Uterus (tissue), 4 donors: Measurements from ENCODE around the gene UXT. TPM values are rescaled to one million over a fixed set of nuclear protein-coding genes. Genes with fewer than 3 reads are reported as not detected.
"Not testable (repeated sequence)": the region's sequence is repeated elsewhere in the genome, so short reads cannot be mapped to it uniquely, and the experiment has no call there.

Experiments
- DNase-seq, 2 donors: peaks; one replicate each; pipeline ENCODE4 v3.0.0-alpha.2; 2019 to 2020
- H3K27ac ChIP-seq, 2 donors: fragments of 200-600 bp; sonication (generic); 1 replicate in 1 of 2; 2 replicates in 1 of 2; pipeline ENCODE4 v1.5.1; 2016 to 2018
- H3K27me3 ChIP-seq, 2 donors: fragments of 200-600 bp; sonication (generic); one replicate each; pipeline ENCODE4 v1.5.1; 2018 to 2019; ENCODE audit warnings: control low read depth in 1 of 2
- H3K36me3 ChIP-seq, 2 donors: fragments of 200-600 bp; sonication (generic); one replicate each; pipeline ENCODE4 v1.5.1; 2019; ENCODE audit warnings: control low read depth in 1 of 2
- H3K4me1 ChIP-seq, 2 donors: fragments of 200-600 bp; sonication (generic); one replicate each; pipeline ENCODE4 v1.5.1; 2018 to 2019; ENCODE audit warnings: control low read depth in 1 of 2
- H3K4me3 ChIP-seq, 2 donors: fragments of 200-600 bp; sonication (generic); 1 replicate in 1 of 2; 2 replicates in 1 of 2; pipeline ENCODE4 v1.5.1; 2018 to 2019; ENCODE audit warnings: mild to moderate bottlenecking in 1 of 2
- H3K9me3 ChIP-seq, 2 donors: fragments of 200-600 bp; sonication (generic); one replicate each; pipeline ENCODE4 v1.5.1; 2019; ENCODE audit warnings: control low read depth in 1 of 2
- CTCF ChIP-seq, 4 experiments: fragments of 200-600 bp in 2 of 4; fragments of 450-650 bp in 2 of 4; sonication (generic) in 2 of 4; IDR thresholded peaks; one replicate each; pipeline ENCODE4 v1.5.1; 2016 to 2019; ENCODE audit warnings: antibody characterized with exemption in 4 of 4, mild to moderate bottlenecking in 2 of 4, moderate library complexity in 1 of 4
- POLR2A ChIP-seq, 2 donors: fragments of 450-650 bp; IDR thresholded peaks; one replicate each; pipeline ENCODE4 v1.6.1; 2016; ENCODE audit warnings: antibody characterized with exemption in 2 of 2, mild to moderate bottlenecking in 1 of 2, moderate library complexity in 1 of 2
- intact Hi-C: fragments of 100-400 bp; cut with DNase I; formaldehyde crosslinking; loops from one replicate; pipeline ENCODE4 v1.15.1; 2023; ENCODE audit warnings: low total_unique reads
- total RNA-seq, 4 donors: library from RNA; depleted of rRNA in 3 of 4; stranded (reverse); fragments of >200 nt in 3 of 4; gene quantifications; one replicate each; pipeline versions ENCODE4 v1.1.0 to v1.2.4, GENCODE V29; 2014 to 2023
- donor health status: DM: yes; HTN: yes; CAD: no.

Gene UXT
- total RNA-seq, 4 donors from 2014 or later: 58.2 to 900 (median 216) TPM

- H3K4me1 ChIP-seq: no peaks in the 10 kb centered on the region
- H3K27me3 ChIP-seq: no peaks in the 10 kb centered on the region
- H3K27ac ChIP-seq: no peak overlapping the region
- H3K4me3 ChIP-seq: no peak overlapping the region
- no peaks in the 10 kb centered on the region for H3K9me3 ChIP-seq
- intact Hi-C loops: no loop called here
- DNase-seq: no peak
- no peaks in the 10 kb centered on the region for H3K36me3 ChIP-seq
- TF ChIP-seq CTCF (IDR thresholded peaks at IDR 0.05) (no peak), POLR2A (IDR thresholded peaks at IDR 0.05) (no peak)
These were observed 48.5 kb downstream of the UXT start for GRCh38 chrX:47610511-47610910.

- H3K4me3 ChIP-seq: no peak overlapping the region
- no peaks in the 10 kb centered on the region for H3K36me3 ChIP-seq
- no peak for DNase-seq
- no peaks in the 10 kb centered on the region for H3K4me1 ChIP-seq
- H3K27ac ChIP-seq: no peak overlapping the region
- intact Hi-C loops: no loop called here
- no peaks in the 10 kb centered on the region for H3K27me3 ChIP-seq
- H3K9me3 ChIP-seq: no peaks in the 10 kb centered on the region
- no peak for TF ChIP-seq POLR2A (IDR thresholded peaks at IDR 0.05)
- TF ChIP-seq CTCF (IDR thresholded peaks at IDR 0.05): no peak
These were observed 50.7 kb downstream of the UXT start for GRCh38 chrX:47608130-47608810.

- no peaks in the 10 kb centered on the region for H3K27me3 ChIP-seq
- TF ChIP-seq CTCF (IDR thresholded peaks at IDR 0.05) (no peak), POLR2A (IDR thresholded peaks at IDR 0.05) (no peak)
- no peaks in the 10 kb centered on the region for H3K36me3 ChIP-seq
- H3K4me3 ChIP-seq: no peak overlapping the region
- no peak for DNase-seq
- intact Hi-C loops: no loop called here
- no peaks in the 10 kb centered on the region for H3K4me1 ChIP-seq
- no peaks in the 10 kb centered on the region for H3K9me3 ChIP-seq
- H3K27ac ChIP-seq: no peak overlapping the region
These were observed 51.9 kb downstream of the UXT start for GRCh38 chrX:47607091-47607490.

- no peak overlapping the region for H3K27ac ChIP-seq
- TF ChIP-seq CTCF (IDR thresholded peaks at IDR 0.05) (no peak), POLR2A (IDR thresholded peaks at IDR 0.05) (no peak)
- H3K9me3 ChIP-seq: no peaks in the 10 kb centered on the region
- intact Hi-C loops: no loop called here
- H3K36me3 ChIP-seq: no peaks in the 10 kb centered on the region
- DNase-seq: no peak
- no peaks in the 10 kb centered on the region for H3K27me3 ChIP-seq
- no peak overlapping the region for H3K4me3 ChIP-seq
- no peaks in the 10 kb centered on the region for H3K4me1 ChIP-seq
These were observed 54.0 kb downstream of the UXT start for GRCh38 chrX:47605024-47605423.

- intact Hi-C loops, DNase-seq, H3K36me3 ChIP-seq, H3K27me3 ChIP-seq, H3K4me1 ChIP-seq, H3K9me3 ChIP-seq, H3K4me3 ChIP-seq, H3K27ac ChIP-seq: not testable (repeated sequence)
These were observed 55.9 kb downstream of the UXT start for GRCh38 chrX:47603125-47603524.

Other genes starting within 250 kb of the UXT start
- 10 to 100 TPM in 3 of 4 donors, 1 to 10 TPM in 1; 4.9 to 14.7 (median 11.5) TPM for gene ZNF41, start 176.0 kb downstream of the UXT start, total RNA-seq
- 10 to 100 TPM in 3 of 4 donors, 1 to 10 TPM in 1; 5.6 to 65.6 (median 17.6) TPM for gene ARAF, start 98.0 kb downstream of the UXT start, total RNA-seq
- gene TIMP1, start 76.7 kb downstream of the UXT start, total RNA-seq: 100 to 1,000 TPM in 2 of 4 donors, 10 to 100 TPM in 2; 17.9 to 287 (median 111) TPM
- 1 to 10 TPM in 2 of 4 donors, not detected in 2; 1.2 to 1.5 TPM for gene SYN1, start 39.3 kb downstream of the UXT start, total RNA-seq
- gene CFP, start 29.2 kb downstream of the UXT start, total RNA-seq: 1 to 10 TPM in 2 of 4 donors, under 1 TPM in 1, not detected in 1; 0.51 to 2.0 (median 1.7) TPM
- 10 to 100 TPM; 18.2 to 34.2 (median 25.6) TPM for gene ELK1, start 8.6 kb downstream of the UXT start, total RNA-seq
- gene ZNF81, start 177.7 kb upstream of the UXT start, total RNA-seq: 10 to 100 TPM in 2 of 4 donors, 1 to 10 TPM in 2; 2.6 to 26.6 (median 9.4) TPM